ENCODE data around the gene REN. TPM values are rescaled to one million over a fixed set of nuclear protein-coding genes. Genes with fewer than 3 reads are reported as not detected.

The REN gene
- total and polyA plus RNA-seq, 2 of the 8 experiments (the other 6 are each of a cell fraction or from before 2014, with no cell fraction given) = 0.05 TPM; not detected in 1

- Histone ChIP-seq H3K36me3 (ENCODE audit: control insufficient read depth in 2 of 4, insufficient read depth in 4 of 4, low read length in 3 of 4) (no peaks in the 10 kb centered on the region; a peak in 2 of 8 replicates), H3K9ac (replicated peaks in 1 of 4; ENCODE audit: extremely low read depth in 1 of 4, low read depth in 3 of 4, low read length in 3 of 4) (no peak overlapping the region), H4K5ac (ENCODE audit: insufficient read length, low read depth, low read length) (no peak overlapping the region), H2BK15ac (ENCODE audit: low read length) (no peak overlapping the region), H2AFZ (ENCODE audit: low read length) (no peak overlapping the region), H3K18ac (ENCODE audit: extremely low read depth, low read length) (no peak overlapping the region), H3K23me2 (ENCODE audit: low read depth, low read length) (no peaks in the 10 kb centered on the region), H4K8ac (ENCODE audit: extremely low read depth, insufficient read depth, low read length) (no peak overlapping the region), H3K4me1 (replicated peaks in 1 of 4; ENCODE audit: control insufficient read depth in 3 of 4, insufficient read depth in 4 of 4, low read length in 3 of 4) (peaks cover 4 to 12% (median 6%) of the 10 kb centered on the region in 4 experiments), H2BK20ac (ENCODE audit: low read length) (no peak overlapping the region), H3K27me3 (replicated peaks in 1 of 4; ENCODE audit: control insufficient read depth in 3 of 4, extremely low read depth in 1 of 4, insufficient read depth in 3 of 4, low read length in 3 of 4) (no peaks in the 10 kb centered on the region; a peak in 1 of 7 replicates), H3K56ac (replicated peaks; ENCODE audit: insufficient read length, low read depth, low read length) (no peak overlapping the region), H4K20me1 (replicated peaks in 1 of 2; ENCODE audit: control insufficient read depth in 1 of 2, insufficient read depth in 2 of 2, low read length in 2 of 2) (peaks cover 0 to 2% of the 10 kb centered on the region in 2 experiments), H4K91ac (replicated peaks; ENCODE audit: insufficient read length, low read length) (no peak overlapping the region), H3K79me1 (ENCODE audit: low read depth, low read length) (no peaks in the 10 kb centered on the region; the same call in 1 of the 2 replicates), H3K4me2 (ENCODE audit: insufficient read depth in 1 of 2, low read depth in 2 of 2, low read length in 2 of 2) (no peak overlapping the region), H3K9me3 (ENCODE audit: insufficient read depth in 2 of 2, low read depth in 1 of 2, low read length in 1 of 2) (no peaks in the 10 kb centered on the region), H3K79me2 (ENCODE audit: control insufficient read depth in 1 of 2, insufficient read depth in 2 of 2, low read length in 2 of 2) (no peaks in the 10 kb centered on the region), H2AK5ac (ENCODE audit: low read depth, low read length) (no peak overlapping the region), H3K23ac (ENCODE audit: insufficient read length) (no peak overlapping the region), H2BK12ac (ENCODE audit: low read depth, low read length) (no peak overlapping the region), H3K4me3 (ENCODE audit: extremely low read depth in 1 of 4, insufficient read depth in 2 of 4, low read depth in 3 of 4, low read length in 4 of 4) (no peak overlapping the region), H2BK120ac (replicated peaks; ENCODE audit: low read depth, low read length) (no peak overlapping the region), H3K4ac (replicated peaks; ENCODE audit: insufficient read length, low read depth, low read length) (no peak overlapping the region), H2BK5ac (ENCODE audit: low read depth, low read length) (no peak overlapping the region), H3K14ac (ENCODE audit: insufficient read length) (no peak overlapping the region), H3K27ac (ENCODE audit: low read depth, low read length) (no peak overlapping the region)
- FAIRE-seq = no peak
- WGBS, 2 experiments (ENCODE audit: extremely low coverage in 1 of 2, insufficient coverage in 1 of 2, insufficient read length in 1 of 2, insufficient replicate concordance in 2 of 2, low coverage in 1 of 2, low lambda C conversion rate in 2 of 2, missing lambda C conversion rate in 1 of 2) = 98% methylated on average over 6 of the region's 6 CpGs; no CpG with 5 or more reads in 1 of the 2 experiments
- CTCF ChIA-PET (ENCODE audit: partially characterized antibody) = interaction anchor here (0.8 to 11.3 kb wide), 8 partner anchors 9 to 263 kb away, joined by 3 to 261 read pairs (median 5); no protein-coding TSS in a partner anchor
- DNase-seq (ENCODE audit: low read depth in 1 of 2, low spot score in 2 of 2) = no peak
- POLR2A ChIA-PET (ENCODE audit: partially characterized antibody) = interaction anchor here (0.8 to 13.3 kb wide), 6 partner anchors 12 to 265 kb away, joined by 3 to 174 read pairs (median 10); partner anchors contain the start of genes ETNK2, SNRPE and SOX13
- TF ChIP-seq SUZ12 (IDR thresholded peaks at IDR 0.05; ENCODE audit: low read length) (no peak), CBX8 (IDR thresholded peaks at IDR 0.05; ENCODE audit: borderline replicate concordance, low read depth, low read length) (no peak), RNF2 (IDR thresholded peaks at IDR 0.05; ENCODE audit: borderline replicate concordance, low read depth, low read length, missing control alignments, poor library complexity, severe bottlenecking) (no peak), SIX5 (IDR thresholded peaks at IDR 0.05; ENCODE audit: low read depth, low read length) (no peak), KDM5A (IDR thresholded peaks at IDR 0.05; ENCODE audit: low read length) (no peak), SAP30 (IDR thresholded peaks at IDR 0.05; ENCODE audit: insufficient read depth, insufficient replicate concordance, low read length) (no peak), CBX5 (IDR thresholded peaks at IDR 0.05; ENCODE audit: low read depth, low read length) (no peak), YY1 (IDR thresholded peaks at IDR 0.05; ENCODE audit: low read depth, low read length) (no peak)
Measured at GRCh38 chr1:204132718-204133117, 33.4 kb downstream of the REN start.
